Retina (tissue), 1 donor: Measurements from ENCODE around the gene HSPA4.
"Not testable (repeated sequence)": the region's sequence is repeated elsewhere in the genome, so short reads cannot be mapped to it uniquely, and the experiment has no call there.

Source experiments
- DNase-seq: peaks from one replicate; pipeline ENCODE4 v3.0.0-alpha.2; 2016

Gene HSPA4

GRCh38 chr5:133051542-133052316 is at the start of gene HSPA4:
Gene HSPA4, plus strand, starts transcription at chr5:133052013. Its CDS starts 238 bp downstream, at chr5:133052251.
- peak; percentile 99 for DNase-seq

DNA sequence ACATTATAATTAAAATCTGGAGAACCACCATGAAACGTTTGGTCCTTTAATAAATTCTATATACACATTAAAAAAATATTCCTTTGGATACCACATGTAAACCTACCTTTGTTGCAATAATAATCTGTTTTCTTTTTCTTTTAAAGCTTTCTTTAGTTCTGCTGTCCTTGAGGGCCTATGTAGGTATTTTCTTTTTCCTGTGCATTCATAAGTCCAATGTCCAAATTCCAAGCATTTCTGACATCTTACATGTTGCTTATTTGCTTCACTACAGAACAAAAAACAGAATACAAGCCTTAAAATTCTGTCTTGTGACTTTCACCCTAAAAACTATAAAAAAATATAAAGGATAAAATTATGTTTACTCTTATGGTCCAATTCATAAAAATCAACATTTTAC is 45.2 kb upstream of the HSPA4 start:
- no peak for DNase-seq

- not testable (repeated sequence) for DNase-seq
These were observed 43.4 kb upstream of the HSPA4 start for GRCh38 chr5:133008455-133008854.

GRCh38 chr5:133015466-133015865 is 36.3 kb upstream of the HSPA4 start:
- no peak for DNase-seq

DNA sequence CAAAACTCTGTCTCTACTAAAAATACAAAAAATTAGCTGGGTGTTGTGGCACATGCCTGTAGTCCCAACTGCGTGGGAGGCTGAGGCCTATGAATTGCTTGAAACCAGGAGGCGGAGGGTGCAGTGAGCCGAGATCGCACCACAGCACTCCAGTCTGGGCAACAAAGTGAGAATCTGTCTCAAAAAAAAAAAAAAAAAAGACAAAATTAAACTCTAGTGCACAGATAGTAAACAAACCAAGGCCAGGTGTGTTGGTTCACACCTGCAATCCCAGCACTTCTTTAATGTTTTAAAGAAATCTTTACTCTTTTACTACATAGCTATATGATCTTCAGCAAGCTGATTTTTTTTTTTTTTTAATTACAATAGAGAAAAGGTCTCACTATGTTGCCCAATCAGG is 33.8 kb upstream of the HSPA4 start:
- no peak for DNase-seq

DNA sequence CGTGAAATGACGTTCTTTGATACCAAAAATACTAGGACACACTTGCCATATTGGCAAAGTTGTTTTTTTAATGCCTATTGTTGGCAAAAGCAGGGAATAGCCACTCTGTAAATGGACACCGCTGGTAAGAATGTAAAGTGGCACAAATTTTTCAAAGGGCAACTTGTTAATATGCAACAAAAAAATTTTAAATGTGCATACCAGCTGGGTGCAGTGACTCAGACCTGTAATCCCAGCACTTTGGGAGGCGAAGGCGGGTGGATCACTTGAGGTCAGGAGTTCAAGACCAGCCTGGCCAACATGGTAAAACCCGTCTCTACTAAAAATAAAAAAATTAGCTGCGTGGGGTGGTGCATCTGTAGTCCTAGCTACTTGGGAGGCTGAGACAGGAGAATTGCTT is 32.3 kb upstream of the HSPA4 start:
- DNase-seq: not testable (repeated sequence)

GRCh38 chr5:133025804-133026663 is 25.8 kb upstream of the HSPA4 start, which contains the start of gene ZCCHC10:
Gene ZCCHC10, minus strand, starts transcription at chr5:133026549. Its CDS starts 12 bp downstream, at chr5:133026537.
- peak; percentile 95 for DNase-seq

DNA sequence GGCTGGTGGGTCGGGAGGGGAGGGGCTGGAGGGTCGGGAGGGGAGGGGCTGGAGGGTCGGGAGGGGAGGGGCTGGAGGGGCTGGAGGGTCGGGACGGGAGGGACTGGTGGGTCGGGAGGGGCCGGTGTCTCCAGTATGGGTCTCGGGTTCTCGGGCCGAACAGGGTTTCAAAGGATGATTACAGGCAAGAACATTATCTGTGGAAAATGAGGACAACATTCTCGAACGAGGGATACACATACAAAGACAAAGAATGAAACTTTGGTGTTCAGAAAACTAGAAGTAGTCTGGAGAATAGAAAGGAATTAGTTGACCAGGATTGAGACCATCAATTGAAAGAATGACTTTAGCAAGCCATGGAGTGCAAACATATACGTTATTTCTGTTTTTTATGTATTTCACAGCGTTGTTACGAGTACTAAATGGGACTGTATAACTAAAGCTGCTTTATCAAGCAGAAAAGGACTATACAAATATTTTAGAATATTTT is 25.1 kb upstream of the HSPA4 start:
- DNase-seq: peak; percentile 32

GRCh38 chr5:133029416-133029815 is 22.4 kb upstream of the HSPA4 start:
- DNase-seq: no peak

- no peak for DNase-seq
These were observed 21.3 kb upstream of the HSPA4 start for GRCh38 chr5:133030343-133031005.

- no peak for DNase-seq
These were observed 18.7 kb upstream of the HSPA4 start for GRCh38 chr5:133032852-133033742.

- DNase-seq: no peak
These were observed 17.7 kb upstream of the HSPA4 start for GRCh38 chr5:133034064-133034463.

- DNase-seq: no peak
These were observed 16.6 kb upstream of the HSPA4 start for GRCh38 chr5:133035224-133035623.

DNA sequence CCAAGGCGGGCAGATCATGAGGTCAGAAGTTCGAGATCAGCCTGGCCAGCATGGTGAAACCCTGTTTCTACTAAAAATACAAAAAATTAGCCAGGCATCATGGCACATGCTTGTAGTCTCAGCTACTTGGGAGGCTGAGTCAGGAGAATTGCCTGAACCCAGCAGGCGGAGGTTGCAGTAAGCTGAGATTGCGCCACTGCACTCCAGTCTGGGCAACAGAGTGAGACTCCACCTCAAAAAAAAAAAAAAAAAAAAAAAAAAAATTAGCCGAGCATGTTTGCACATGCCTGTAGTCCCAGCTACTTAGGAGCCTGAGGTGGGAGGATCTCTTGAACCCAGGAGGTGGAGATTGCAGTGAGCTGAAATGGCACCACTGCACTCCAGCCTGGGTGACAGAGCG is 15.1 kb upstream of the HSPA4 start:
- not testable (repeated sequence) for DNase-seq

GRCh38 chr5:133041157-133041784 is 10.5 kb upstream of the HSPA4 start:
- no peak for DNase-seq

DNA sequence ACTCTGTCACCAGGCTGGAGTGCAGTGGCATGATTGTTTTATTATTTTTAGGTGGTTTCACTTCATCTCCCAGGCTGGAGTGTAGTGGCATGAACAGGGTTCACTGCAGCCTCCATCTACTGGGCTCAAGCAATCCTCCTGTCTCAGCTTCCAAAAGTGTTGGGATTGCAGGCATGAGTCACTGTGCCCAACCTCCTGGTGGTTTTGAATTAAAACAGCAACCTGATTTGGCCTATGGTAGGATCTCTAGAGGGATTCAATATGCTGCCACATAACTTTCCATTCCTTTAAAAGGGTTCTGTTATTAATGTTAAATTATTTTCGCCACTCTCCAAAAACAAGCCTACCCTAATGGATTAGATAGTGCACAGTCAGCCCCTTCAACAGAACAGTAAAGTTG is 9.9 kb upstream of the HSPA4 start:
- no peak for DNase-seq

- not testable (repeated sequence) for DNase-seq
These were observed 5.3 kb upstream of the HSPA4 start for GRCh38 chr5:133046560-133046959.

- DNase-seq: no peak
These were observed 4.4 kb upstream of the HSPA4 start for GRCh38 chr5:133047404-133047803.

DNA sequence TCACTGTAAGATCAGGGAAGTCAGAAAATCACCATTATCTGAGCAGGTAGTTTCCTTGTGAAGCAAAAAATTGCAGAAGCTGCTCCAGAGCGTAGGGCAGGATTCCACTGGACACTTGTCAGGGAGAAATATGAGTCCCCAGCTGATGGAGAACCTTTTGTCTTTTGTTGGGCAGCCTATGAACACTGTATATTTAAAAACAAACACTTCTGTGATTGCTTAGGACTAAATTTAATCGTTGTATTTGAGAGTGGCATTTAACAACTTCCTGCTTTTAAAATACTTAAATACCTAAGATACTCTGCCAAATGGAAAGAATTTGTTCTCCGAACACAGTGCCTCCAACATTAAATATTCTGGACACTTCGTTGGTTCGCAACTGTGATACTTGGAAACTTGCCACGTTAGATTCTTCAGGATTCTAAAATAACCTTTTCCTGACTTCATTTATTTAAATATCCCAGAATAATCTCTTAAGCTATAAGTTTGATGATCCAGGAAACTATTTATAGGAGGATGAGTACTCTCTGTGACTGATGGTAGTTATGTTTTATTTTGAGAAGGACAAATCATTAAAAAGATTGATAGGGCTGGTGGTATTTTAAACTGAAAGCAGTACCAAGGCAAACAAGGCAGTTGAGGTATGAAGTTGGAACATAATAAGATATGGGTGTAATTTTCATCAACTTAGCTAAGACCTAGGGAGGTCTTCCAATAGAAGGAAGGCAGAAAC is 2.7 kb upstream of the HSPA4 start:
- DNase-seq: no peak

- no peak for DNase-seq
These were observed 2.1 kb upstream of the HSPA4 start for GRCh38 chr5:133049726-133050048.

GRCh38 chr5:133050521-133050920 is 1.3 kb upstream of the HSPA4 start:
- no peak for DNase-seq
